SK-N-MC (cell line): ENCODE results near the gene NRP2.

ENCODE experiments used
- EZH2 ChIP-seq: fragments of 200-600 bp; sonication (generic); IDR thresholded peaks from one replicate; pipeline ENCODE4 v1.6.1; 2017; ENCODE audit warnings: antibody characterized with exemption
- POLR2AphosphoS5 ChIP-seq: IDR thresholded peaks from 2 replicates; pipeline ENCODE4 v1.6.1; 2012; ENCODE audit warnings: mild to moderate bottlenecking, low read depth, low read length, borderline replicate concordance

GRCh38 chr2:205700331-205701132 is 18.2 kb downstream of the NRP2 start:
- TF ChIP-seq POLR2AphosphoS5 (no peak), EZH2 (no peak)
